OCI-LY3 (cell line): ENCODE data around the gene ZNF425.

Source experiments
- H2AFZ ChIP-seq: fragments of 200-600, 300-600 bp; shearing (Covaris generic); 2 replicates; pipeline ENCODE4 v1.6.0; 2014; ENCODE audit warnings: antibody characterized with exemption, low read depth, low read length
- H3K27ac ChIP-seq: fragments of 200-600, 300-600 bp; sonication (generic); 2 replicates; pipeline ENCODE4 v1.5.1; 2014; ENCODE audit warnings: mild to moderate bottlenecking, low read length, moderate library complexity, mixed read lengths
- H3K27me3 ChIP-seq: fragments of 200-600, 300-600 bp; sonication (generic); 2 replicates; pipeline ENCODE4 v1.6.1; 2014; ENCODE audit warnings: low read depth, low read length, mixed read lengths
- H3K36me3 ChIP-seq: fragments of 200-600, 300-600 bp; sonication (generic); replicated peaks from 2 replicates; pipeline ENCODE3; 2014; ENCODE audit warnings: low read depth, low read length, mixed read lengths
- H3K4me1 ChIP-seq: fragments of 300-600, 200-600 bp; sonication (generic); 2 replicates; pipeline ENCODE4 v1.6.1; 2014; ENCODE audit warnings: low read length, mixed read lengths
- H3K4me2 ChIP-seq: fragments of 200-600, 300-600 bp; sonication (generic); 2 replicates; pipeline ENCODE4 v1.6.1; 2014; ENCODE audit warnings: low read length, mixed read lengths
- H3K4me3 ChIP-seq: fragments of 300-600, 200-600 bp; sonication (generic); 2 replicates; pipeline ENCODE4 v1.5.1; 2014; ENCODE audit warnings: antibody characterized with exemption, mild to moderate bottlenecking, low read length, moderate library complexity
- H3K79me2 ChIP-seq: fragments of 300-600, 200-600 bp; shearing (Covaris generic); 2 replicates; pipeline ENCODE4 v1.6.1; 2014; ENCODE audit warnings: mild to moderate bottlenecking, low read length, mixed read lengths
- H3K9ac ChIP-seq: fragments of 300-600, 200-600 bp; shearing (Covaris generic); 2 replicates; pipeline ENCODE4 v1.6.0; 2014; ENCODE audit warnings: mild to moderate bottlenecking, low read length, moderate library complexity
- H3K9me3 ChIP-seq: fragments of 200-600, 300-600 bp; shearing (Covaris generic); 2 replicates; pipeline ENCODE4 v1.6.1; 2014; ENCODE audit warnings: low read length, mixed read lengths; ENCODE audit not compliant: insufficient read depth
- H4K20me1 ChIP-seq: fragments of 200-600, 300-600 bp; sonication (generic); 2 replicates; pipeline ENCODE4 v1.6.1; 2016; ENCODE audit warnings: low read length, mixed read lengths; ENCODE audit not compliant: insufficient read depth
- EZH2phosphoT487 ChIP-seq: fragments of 200-600 bp; shearing (Covaris generic); IDR thresholded peaks from 2 replicates; pipeline ENCODE4 v1.6.1; 2018; ENCODE audit warnings: antibody characterized with exemption, mixed run types, low read depth
- TF ChIP-seq, protein P1 (sequence below): fragments of 200-600, 300-600 bp; sonication (generic); IDR thresholded peaks from 2 replicates; pipeline ENCODE4 v1.5.1; 2014; ENCODE audit warnings: antibody characterized with exemption, low read length, low read depth

ZNF425 gene

DNA sequence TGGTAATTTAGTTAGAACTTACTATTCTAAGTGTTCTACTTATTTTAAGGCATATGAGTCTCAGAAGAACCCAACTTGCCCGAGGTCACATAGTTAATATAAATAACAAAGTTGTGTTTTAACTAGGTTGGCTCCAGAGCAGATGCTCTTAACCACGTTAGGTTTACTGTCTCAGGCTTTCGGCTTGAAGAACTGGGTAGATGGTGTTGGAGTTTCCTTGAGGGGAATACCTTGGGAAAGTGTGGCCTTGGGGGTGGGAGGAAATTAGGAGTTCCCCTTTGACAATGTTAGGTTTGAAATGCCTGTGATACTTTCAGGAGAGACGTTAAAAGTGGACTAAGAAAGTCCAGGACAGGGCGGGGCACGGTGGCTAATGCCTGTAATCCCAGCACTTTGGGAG is 30.8 kb upstream of the ZNF425 start:
- no peaks in the 10 kb centered on the region for H3K27me3 ChIP-seq
- H3K36me3 ChIP-seq: peaks cover 29% of the 10 kb centered on the region

DNA sequence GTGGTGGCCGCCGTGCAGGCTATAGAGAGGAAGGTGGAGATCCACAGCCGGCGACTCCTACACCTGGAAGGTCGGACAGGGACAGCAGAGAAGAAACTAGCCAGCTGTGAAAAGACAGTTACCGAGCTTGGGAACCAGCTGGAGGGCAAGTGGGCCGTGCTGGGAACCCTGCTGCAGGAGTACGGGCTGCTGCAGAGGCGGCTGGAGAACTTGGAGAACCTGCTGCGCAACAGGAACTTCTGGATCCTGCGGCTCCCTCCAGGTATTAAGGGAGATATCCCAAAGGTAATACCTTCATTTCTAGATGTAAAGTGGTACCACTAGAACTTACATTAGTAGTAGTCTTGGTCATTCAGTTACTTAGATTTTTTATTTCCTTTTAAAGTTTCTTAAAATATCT is 27.9 kb upstream of the ZNF425 start:
- Histone ChIP-seq H3K4me3 (no peak overlapping the region), H4K20me1 (peaks cover 3% of the 10 kb centered on the region; the same call in 1 of the 2 replicates), H3K36me3 (peaks cover 30% of the 10 kb centered on the region), H3K9me3 (no peaks in the 10 kb centered on the region), H3K4me1 (no peaks in the 10 kb centered on the region), H2AFZ (no peak overlapping the region), H3K9ac (no peak overlapping the region), H3K27me3 (no peaks in the 10 kb centered on the region), H3K27ac (no peak overlapping the region), H3K79me2 (peaks cover 66% of the 10 kb centered on the region), H3K4me2 (no peak overlapping the region)
- TF ChIP-seq, protein P1, sequence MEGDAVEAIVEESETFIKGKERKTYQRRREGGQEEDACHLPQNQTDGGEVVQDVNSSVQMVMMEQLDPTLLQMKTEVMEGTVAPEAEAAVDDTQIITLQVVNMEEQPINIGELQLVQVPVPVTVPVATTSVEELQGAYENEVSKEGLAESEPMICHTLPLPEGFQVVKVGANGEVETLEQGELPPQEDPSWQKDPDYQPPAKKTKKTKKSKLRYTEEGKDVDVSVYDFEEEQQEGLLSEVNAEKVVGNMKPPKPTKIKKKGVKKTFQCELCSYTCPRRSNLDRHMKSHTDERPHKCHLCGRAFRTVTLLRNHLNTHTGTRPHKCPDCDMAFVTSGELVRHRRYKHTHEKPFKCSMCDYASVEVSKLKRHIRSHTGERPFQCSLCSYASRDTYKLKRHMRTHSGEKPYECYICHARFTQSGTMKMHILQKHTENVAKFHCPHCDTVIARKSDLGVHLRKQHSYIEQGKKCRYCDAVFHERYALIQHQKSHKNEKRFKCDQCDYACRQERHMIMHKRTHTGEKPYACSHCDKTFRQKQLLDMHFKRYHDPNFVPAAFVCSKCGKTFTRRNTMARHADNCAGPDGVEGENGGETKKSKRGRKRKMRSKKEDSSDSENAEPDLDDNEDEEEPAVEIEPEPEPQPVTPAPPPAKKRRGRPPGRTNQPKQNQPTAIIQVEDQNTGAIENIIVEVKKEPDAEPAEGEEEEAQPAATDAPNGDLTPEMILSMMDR: no peak
- TF ChIP-seq EZH2phosphoT487: no peak

More for the DNA sequence above, 30.8 kb upstream of the ZNF425 start:
- H3K4me3 ChIP-seq: no peak overlapping the region
- no peaks in the 10 kb centered on the region for H3K9me3 ChIP-seq
- H3K4me1 ChIP-seq: no peaks in the 10 kb centered on the region
- TF ChIP-seq EZH2phosphoT487: no peak
- TF ChIP-seq, protein P1: no peak
- H2AFZ ChIP-seq: no peak overlapping the region
- H3K27ac ChIP-seq: no peak overlapping the region
- peaks cover 48% of the 10 kb centered on the region for H3K79me2 ChIP-seq
- H4K20me1 ChIP-seq: no peaks in the 10 kb centered on the region; the same call in 1 of the 2 replicates
- no peak overlapping the region for H3K4me2 ChIP-seq
- H3K9ac ChIP-seq: no peak overlapping the region

DNA sequence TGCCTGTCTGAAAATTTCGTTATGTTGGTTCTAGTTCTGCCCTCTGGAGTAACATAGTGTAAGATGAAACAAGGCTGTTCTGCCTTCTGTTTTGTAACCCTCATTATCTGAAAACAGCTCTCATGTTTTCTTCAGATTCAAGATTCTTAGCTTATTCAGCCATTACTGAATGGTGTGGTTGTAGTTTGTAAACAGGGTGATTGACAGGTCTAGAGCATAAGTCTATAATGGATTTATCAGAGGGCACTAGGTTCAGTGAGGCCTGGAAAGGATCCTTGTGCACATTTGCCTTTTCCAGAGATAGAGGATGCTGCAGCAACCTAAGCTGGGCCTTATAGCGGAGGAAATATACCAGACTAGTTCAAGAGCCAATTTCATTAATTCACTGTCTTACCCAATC is 27.2 kb upstream of the ZNF425 start:
- no peak for TF ChIP-seq EZH2phosphoT487
- Histone ChIP-seq H3K4me2 (no peak overlapping the region), H3K4me1 (peaks cover 4% of the 10 kb centered on the region), H3K36me3 (peaks cover 27% of the 10 kb centered on the region), H3K27me3 (no peaks in the 10 kb centered on the region), H3K9me3 (no peaks in the 10 kb centered on the region), H2AFZ (no peak overlapping the region), H3K79me2 (peaks cover 70% of the 10 kb centered on the region), H3K9ac (no peak overlapping the region), H3K4me3 (no peak overlapping the region), H4K20me1 (peaks cover 3% of the 10 kb centered on the region; the same call in 1 of the 2 replicates), H3K27ac (no peak overlapping the region)

DNA sequence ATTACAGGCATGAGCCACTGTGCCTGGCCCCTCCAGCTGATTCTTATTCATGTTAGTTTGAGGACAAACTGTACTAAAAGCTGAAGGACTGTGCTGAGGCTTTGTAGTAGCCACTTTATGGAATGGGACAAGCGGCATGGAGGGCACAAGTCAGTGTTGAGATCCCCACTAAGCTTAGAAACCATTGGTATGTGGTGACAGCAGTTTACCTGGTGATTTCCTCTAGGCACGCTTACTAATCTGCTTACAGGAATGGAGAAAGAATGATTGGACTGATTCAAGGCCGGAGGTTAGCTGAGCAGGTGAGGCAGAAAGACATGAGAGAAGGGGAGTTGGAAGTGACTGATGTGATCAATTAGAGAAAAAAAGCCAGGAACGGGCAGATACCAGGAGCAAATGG is 24.9 kb upstream of the ZNF425 start:
- peaks cover 18% of the 10 kb centered on the region for H3K36me3 ChIP-seq
- peaks cover 82% of the 10 kb centered on the region for H3K79me2 ChIP-seq
- no peaks in the 10 kb centered on the region for H3K9me3 ChIP-seq
- TF ChIP-seq, protein P1: no peak
- TF ChIP-seq EZH2phosphoT487: no peak
- H3K4me2 ChIP-seq: no peak overlapping the region
- H3K4me1 ChIP-seq: peaks cover 4% of the 10 kb centered on the region
- no peak overlapping the region for H3K9ac ChIP-seq
- no peak overlapping the region for H2AFZ ChIP-seq
- peaks cover 3% of the 10 kb centered on the region; the same call in 1 of the 2 replicates for H4K20me1 ChIP-seq
- H3K27me3 ChIP-seq: no peaks in the 10 kb centered on the region
- no peak overlapping the region for H3K4me3 ChIP-seq
- no peak overlapping the region for H3K27ac ChIP-seq
